ENCODE measurements around the gene MELTF. TPM values are rescaled to one million over a fixed set of nuclear protein-coding genes. Genes with fewer than 3 reads are reported as not detected.

MELTF gene
- 1 to 10 TPM in 4 of 6 experiments, under 1 TPM in 2; 0.42 to 5.3 (median 2.0) TPM for total RNA-seq
- long read RNA-seq = 0 reads

- Histone ChIP-seq H3K36me3 (no peaks in the 10 kb centered on the region), H3K4me3 (peak within 1 kb of the TSS; percentile 31 to 48 (median 43)), H3K27ac (no peak within 1 kb of the TSS), H3K27me3 (no peaks in the 10 kb centered on the region), H3K9me3 (no peaks in the 10 kb centered on the region), H3K4me1 (peaks cover 0 to 12% (median 4%) of the 10 kb centered on the region in 4 donors)
- intact Hi-C loops (cut with DNase I) = no loop called here
- TF ChIP-seq CTCF (IDR thresholded peaks at IDR 0.05) = peak; percentile 69 to 82 (median 78)
- no peak for TF ChIP-seq POLR2A (IDR thresholded peaks at IDR 0.05)
- under 1% methylated on average over 15 of the region's 60 CpGs for WGBS (ENCODE audit: insufficient coverage, low coverage, low lambda C conversion rate, missing lambda C conversion rate)
- peak in 1 of 3 donors; percentile 63 for DNase-seq
- peak; percentile 62 to 77 (median 72) for ATAC-seq
Observed at GRCh38 chr3:197029511-197030167, at the start of gene MELTF. Gene MELTF (minus strand): TSS chr3:197029817. CDS start chr3:197029702, 115 bp downstream.

- Histone ChIP-seq H3K27ac (no peak overlapping the region), H3K4me1 (no peaks in the 10 kb centered on the region), H3K36me3 (peaks cover 0 to 16% (median 2%) of the 10 kb centered on the region in 4 donors), H3K4me3 (no peak overlapping the region), H3K9me3 (no peaks in the 10 kb centered on the region), H3K27me3 (no peaks in the 10 kb centered on the region)
- TF ChIP-seq CTCF (IDR thresholded peaks at IDR 0.05) (no peak), POLR2A (IDR thresholded peaks at IDR 0.05) (no peak)
- no peak for DNase-seq
- intact Hi-C loops (cut with DNase I) = no loop called here
- no peak for ATAC-seq
- 97% methylated on average over 4 of the region's 4 CpGs for WGBS (ENCODE audit: insufficient coverage, low coverage, low lambda C conversion rate, missing lambda C conversion rate)
Observed at GRCh38 chr3:197076415-197076814, 46.8 kb upstream of the MELTF start.

- no peak for DNase-seq
- no peaks in the 10 kb centered on the region for H3K4me1 ChIP-seq
- no peaks in the 10 kb centered on the region for H3K27me3 ChIP-seq
- no peak for ATAC-seq
- TF ChIP-seq POLR2A (IDR thresholded peaks at IDR 0.05) (no peak), CTCF (IDR thresholded peaks at IDR 0.05) (no peak)
- intact Hi-C loops (cut with DNase I) = no loop called here
- no peak overlapping the region for H3K4me3 ChIP-seq
- peaks cover 0 to 19% (median 10%) of the 10 kb centered on the region in 4 donors for H3K36me3 ChIP-seq
- no peaks in the 10 kb centered on the region for H3K9me3 ChIP-seq
- H3K27ac ChIP-seq = no peak overlapping the region
- 69% methylated on average over 1 of the region's 1 CpG for WGBS (ENCODE audit: insufficient coverage, low coverage, low lambda C conversion rate, missing lambda C conversion rate)
Observed at GRCh38 chr3:197068077-197068476, 38.5 kb upstream of the MELTF start.

DNA sequence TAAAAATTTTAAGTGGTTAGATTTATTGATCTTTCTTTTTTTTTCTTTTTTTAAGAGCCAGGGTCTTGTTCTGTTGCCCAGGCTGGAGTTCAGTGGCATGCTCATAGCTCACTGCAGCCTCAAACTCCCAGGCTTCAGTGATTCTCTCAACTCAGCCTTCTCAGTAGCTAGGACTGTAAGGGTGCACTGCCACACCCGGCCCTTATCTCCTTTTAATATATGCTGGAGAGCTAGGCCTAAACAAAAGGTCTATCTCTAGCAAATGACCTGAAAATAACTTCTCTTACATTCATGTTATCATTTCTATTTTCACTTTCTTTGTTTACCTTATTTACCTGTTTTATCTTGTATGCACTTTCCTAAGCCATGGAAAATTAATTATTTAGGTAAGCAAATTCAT, 35.2 kb upstream of the MELTF start:
- intact Hi-C loops (cut with DNase I) = no loop called here
- DNase-seq = no peak
- H3K9me3 ChIP-seq = no peaks in the 10 kb centered on the region
- no peak overlapping the region for H3K4me3 ChIP-seq
- no peaks in the 10 kb centered on the region for H3K27me3 ChIP-seq
- H3K36me3 ChIP-seq = peaks cover 0 to 25% (median 12%) of the 10 kb centered on the region in 4 donors
- no peak overlapping the region for H3K27ac ChIP-seq
- 100% methylated on average over 1 of the region's 1 CpG for WGBS (ENCODE audit: insufficient coverage, low coverage, low lambda C conversion rate, missing lambda C conversion rate)
- TF ChIP-seq CTCF (IDR thresholded peaks at IDR 0.05) (no peak), POLR2A (IDR thresholded peaks at IDR 0.05) (no peak)
- H3K4me1 ChIP-seq = no peaks in the 10 kb centered on the region
- no peak for ATAC-seq

Measured in right lobe of liver (tissue), 6 donors.